GM23338 (cell line): ENCODE results near the gene GHR. TPM values are rescaled to one million over a fixed set of nuclear protein-coding genes. Genes with fewer than 3 reads are reported as not detected.

Source experiments
- ATAC-seq: fragments of 200-7000 bp; cut with Tn5 transposase; 3 replicates; pipeline ENCODE4 v1.9.1; 2020
- DNase-seq: peaks from one replicate; pipeline ENCODE4 v3.0.0-alpha.2; 2015; ENCODE audit warnings: low spot score
- H2AFZ ChIP-seq: fragments of 200-600 bp; sonication (generic); 2 replicates; pipeline ENCODE4 v1.8.0; 2016; ENCODE audit warnings: antibody characterized with exemption, mild to moderate bottlenecking, moderate library complexity
- H3F3A ChIP-seq: fragments of 200-600 bp; sonication (generic); replicated peaks from 2 replicates; pipeline ENCODE4 v1.8.0; 2017; ENCODE audit warnings: antibody characterized with exemption, mixed run types, low read depth
- H3K27ac ChIP-seq: fragments of 200-600 bp; sonication (generic); 2 replicates; pipeline ENCODE4 v1.6.1; 2016; ENCODE audit warnings: low read depth
- H3K27me3 ChIP-seq: fragments of 200-600 bp; sonication (generic); 2 replicates; pipeline ENCODE4 v1.8.0; 2016; ENCODE audit warnings: mild to moderate bottlenecking, mixed run types, moderate library complexity; ENCODE audit not compliant: insufficient read depth
- H3K36me3 ChIP-seq: fragments of 200-600 bp; sonication (generic); 2 replicates; pipeline ENCODE4 v1.8.0; 2016; ENCODE audit warnings: mild to moderate bottlenecking; ENCODE audit not compliant: insufficient read depth
- H3K4me1 ChIP-seq: fragments of 200-600 bp; sonication (generic); 2 replicates; pipeline ENCODE4 v1.8.0; 2016; ENCODE audit warnings: mild to moderate bottlenecking, moderate library complexity; ENCODE audit not compliant: insufficient read depth
- H3K4me2 ChIP-seq: fragments of 200-600 bp; sonication (generic); 2 replicates; pipeline ENCODE4 v1.7.1; 2017; ENCODE audit warnings: mixed run types
- H3K4me3 ChIP-seq: fragments of 200-600 bp; sonication (generic); 2 replicates; pipeline ENCODE4 v1.6.1; 2016; ENCODE audit warnings: mixed run types
- H3K79me2 ChIP-seq: fragments of 200-600 bp; sonication (generic); replicated peaks from 2 replicates; pipeline ENCODE4 v1.8.0; 2017; ENCODE audit warnings: mild to moderate bottlenecking; ENCODE audit not compliant: insufficient read depth
- H3K9me2 ChIP-seq: fragments of 200-600 bp; sonication (generic); 2 replicates; pipeline ENCODE4 v1.8.0; 2017; ENCODE audit not compliant: insufficient read depth
- H4K20me1 ChIP-seq: fragments of 200-600 bp; sonication (generic); replicated peaks from 2 replicates; pipeline ENCODE4 v1.8.0; 2017; ENCODE audit warnings: mild to moderate bottlenecking; ENCODE audit not compliant: insufficient read depth
- H3K27ac Mint-ChIP-seq: 2 replicates; pipeline ENCODE4 v1.8.0; 2020; ENCODE audit warnings: inconsistent platforms, mild to moderate bottlenecking, moderate library complexity, mixed read lengths
- H3K27me3 Mint-ChIP-seq: 3 replicates; pipeline ENCODE4 v1.8.0; 2022; ENCODE audit warnings: low read depth, mild to moderate bottlenecking, moderate library complexity, mixed read lengths, inconsistent platforms; ENCODE audit not compliant: insufficient read depth, poor library complexity
- H3K36me3 Mint-ChIP-seq: 3 replicates; pipeline ENCODE4 v1.8.0; 2021; ENCODE audit warnings: low read depth, mild to moderate bottlenecking, inconsistent platforms, moderate library complexity, mixed read lengths
- H3K4me1 Mint-ChIP-seq: 3 replicates; pipeline ENCODE4 v1.8.0; 2020; ENCODE audit warnings: mild to moderate bottlenecking, inconsistent platforms, mixed read lengths
- H3K4me3 Mint-ChIP-seq: 3 replicates; pipeline ENCODE4 v1.8.0; 2021; ENCODE audit warnings: moderate library complexity, mild to moderate bottlenecking, inconsistent platforms, mixed read lengths
- H3K9me3 Mint-ChIP-seq: 3 replicates; pipeline ENCODE4 v1.8.0; 2020; ENCODE audit warnings: moderate library complexity, mild to moderate bottlenecking, inconsistent platforms, mixed read lengths
- CTCF ChIP-seq, 2 experiments: fragments of 200-600 bp in 1 of 2; sonication (generic) in 1 of 2; conservative IDR thresholded peaks; 2 replicates each; pipeline versions ENCODE4 v1.5.1 to v1.6.1; 2016 to 2017; ENCODE audit warnings: antibody characterized with exemption in 2 of 2, low read depth in 2 of 2, mild to moderate bottlenecking in 2 of 2, moderate library complexity in 1 of 2
- ETS1 ChIP-seq: IDR thresholded peaks from 2 replicates; pipeline ENCODE4 v1.6.1; 2016; ENCODE audit warnings: antibody characterized with exemption
- EZH2phosphoT487 ChIP-seq: fragments of 200-600 bp; sonication (generic); IDR thresholded peaks from one replicate; pipeline ENCODE4 v1.8.1; 2018; ENCODE audit warnings: antibody characterized with exemption; ENCODE audit not compliant: unreplicated experiment
- JUNB ChIP-seq: IDR thresholded peaks from one replicate; pipeline ENCODE4 v1.6.1; 2016; ENCODE audit warnings: antibody characterized with exemption; ENCODE audit not compliant: unreplicated experiment
- NANOG ChIP-seq: IDR thresholded peaks from 2 replicates; pipeline ENCODE4 v1.6.1; 2016; ENCODE audit warnings: antibody characterized with exemption, borderline replicate concordance
- STAT1 ChIP-seq: IDR thresholded peaks from one replicate; pipeline ENCODE4 v1.6.1; 2016; ENCODE audit warnings: antibody characterized with exemption; ENCODE audit not compliant: unreplicated experiment
- ZNF331 ChIP-seq: fragments of 250-450 bp; sonication (Bioruptor Pico); IDR thresholded peaks from 2 replicates; pipeline ENCODE4 v1.5.0; 2020; ENCODE audit warnings: low read depth, mild to moderate bottlenecking, moderate library complexity
- polyA plus RNA-seq: library from polyadenylated mRNA; unstranded; fragments of >200 nt; fragmentation: Nextera tagmentation; extraction: Ambion mirVana; gene quantifications from 2 replicates; pipeline ENCODE4 v1.2.1, GENCODE V29; 2016
- total RNA-seq: library from RNA; depleted of rRNA; stranded (reverse); fragments of >200 nt; shearing (Covaris generic); gene quantifications from 2 replicates; pipeline ENCODE4 v1.2.3, GENCODE V29; 2014

The GHR gene
- total and polyA plus RNA-seq, 2 experiments from 2014 or later: 0.21 to 1.9 TPM

GRCh38 chr5:42553461-42553860 is 130.2 kb downstream of the GHR start:
- no peak for TF ChIP-seq ETS1
- no peak for TF ChIP-seq NANOG
- no peak for TF ChIP-seq ZNF331 (CRISPR knock-in tag)
- no peak for TF ChIP-seq EZH2phosphoT487
- TF ChIP-seq STAT1: no peak
- TF ChIP-seq JUNB: no peak
- no peak overlapping the region for H3K4me3 ChIP-seq
- no peak overlapping the region for H3K4me2 ChIP-seq
- DNase-seq (no peak), ATAC-seq (no peak)
- H3K4me1 ChIP-seq: no peaks in the 10 kb centered on the region
- no peaks in the 10 kb centered on the region for H3F3A ChIP-seq
- H3K9me2 ChIP-seq: no peaks in the 10 kb centered on the region
- no peak overlapping the region for H3K27ac ChIP-seq
- H3K36me3 ChIP-seq: no peaks in the 10 kb centered on the region
- H3K4me3 Mint-ChIP-seq: no peak overlapping the region
- no peaks in the 10 kb centered on the region for H3K27me3 ChIP-seq
- H3K27ac Mint-ChIP-seq: no peak overlapping the region
- H3K4me1 Mint-ChIP-seq: peaks cover 6% of the 10 kb centered on the region; the same call in 1 of the 3 replicates
- H2AFZ ChIP-seq: no peak overlapping the region
- no peaks in the 10 kb centered on the region for H3K36me3 Mint-ChIP-seq
- H3K9me3 Mint-ChIP-seq: peaks cover 9% of the 10 kb centered on the region; the same call in 2 of the 3 replicates
- no peaks in the 10 kb centered on the region for H3K79me2 ChIP-seq
- no peaks in the 10 kb centered on the region for H3K27me3 Mint-ChIP-seq
- 0 out of 2 replicates have a peak, but pooled peaks cover 3% of the 10 kb centered on the region for H4K20me1 ChIP-seq

GRCh38 chr5:42555010-42555409 is 131.8 kb downstream of the GHR start:
- Histone ChIP-seq H3K4me1 (no peaks in the 10 kb centered on the region), H3K4me3 (no peak overlapping the region), H3K27ac (no peak overlapping the region), H3K27me3 (no peaks in the 10 kb centered on the region), H3K9me2 (no peaks in the 10 kb centered on the region), H2AFZ (no peak overlapping the region), H3K36me3 (no peaks in the 10 kb centered on the region), H4K20me1 (0 out of 2 replicates have a peak, but pooled peaks cover 3% of the 10 kb centered on the region), H3K79me2 (no peaks in the 10 kb centered on the region), H3F3A (no peaks in the 10 kb centered on the region), H3K4me2 (no peak overlapping the region)
- peaks cover 5% of the 10 kb centered on the region; the same call in 2 of the 3 replicates for H3K9me3 Mint-ChIP-seq
- H3K27me3 Mint-ChIP-seq: no peaks in the 10 kb centered on the region
- no peaks in the 10 kb centered on the region for H3K36me3 Mint-ChIP-seq
- ATAC-seq (no peak), DNase-seq (no peak)
- peaks cover 6% of the 10 kb centered on the region; the same call in 1 of the 3 replicates for H3K4me1 Mint-ChIP-seq
- no peak for TF ChIP-seq ZNF331 (CRISPR knock-in tag)
- no peak overlapping the region for H3K4me3 Mint-ChIP-seq
- no peak overlapping the region for H3K27ac Mint-ChIP-seq

- no peak for DNase-seq
- Histone ChIP-seq H3K79me2 (no peaks in the 10 kb centered on the region), H3K27ac (no peak overlapping the region), H3K9me2 (no peaks in the 10 kb centered on the region), H2AFZ (no peak overlapping the region), H3K4me2 (no peak overlapping the region), H3K27me3 (no peaks in the 10 kb centered on the region), H3K36me3 (no peaks in the 10 kb centered on the region), H3K4me3 (no peak overlapping the region), H3F3A (no peaks in the 10 kb centered on the region), H3K4me1 (no peaks in the 10 kb centered on the region), H4K20me1 (0 out of 2 replicates have a peak, but pooled peaks cover 3% of the 10 kb centered on the region)
- H3K4me1 Mint-ChIP-seq: peaks cover 6% of the 10 kb centered on the region; the same call in 1 of the 3 replicates
- TF ChIP-seq JUNB: no peak
- TF ChIP-seq CTCF (conservative IDR thresholded peaks at IDR 0.05; ENCODE audit: low read depth in 2 of 2): no peak
- TF ChIP-seq NANOG: no peak
- no peak for TF ChIP-seq STAT1
- ATAC-seq: no peak
- peaks cover 9% of the 10 kb centered on the region; the same call in 2 of the 3 replicates for H3K9me3 Mint-ChIP-seq
- H3K27me3 Mint-ChIP-seq: no peaks in the 10 kb centered on the region
- H3K36me3 Mint-ChIP-seq: no peaks in the 10 kb centered on the region
- no peak overlapping the region for H3K4me3 Mint-ChIP-seq
- no peak overlapping the region for H3K27ac Mint-ChIP-seq
These were observed 132.6 kb downstream of the GHR start for GRCh38 chr5:42555797-42556196.
